ENCODE measurements around the gene PAK6. TPM values are rescaled to one million over a fixed set of nuclear protein-coding genes. Genes with fewer than 3 reads are reported as not detected.

The PAK6 gene
- polyA plus RNA-seq, 1 donor from 2014 or later, result 32.4 TPM

GRCh38 chr15:40283615-40284300 lies 44.9 kb downstream of the PAK6 start:
- H3K27me3 ChIP-seq (ENCODE audit: insufficient read depth, low read depth, low read length), result peaks cover 56% of the 10 kb centered on the region
- TF ChIP-seq CTCF (IDR thresholded peaks at IDR 0.05; ENCODE audit: poor library complexity, severe bottlenecking) (no peak), RAD21 (conservative IDR thresholded peaks at IDR 0.05) (no peak), POLR2AphosphoS5 (IDR thresholded peaks at IDR 0.05) (no peak), SMC3 (conservative IDR thresholded peaks at IDR 0.05; ENCODE audit: poor library complexity) (no peak), EP300 (conservative IDR thresholded peaks at IDR 0.05; ENCODE audit: poor library complexity, severe bottlenecking) (no peak)
- no peak overlapping the region for H3K27ac ChIP-seq (ENCODE audit: low read length)
- no peaks in the 10 kb centered on the region for H3K9me3 ChIP-seq (ENCODE audit: low read length)
- no peaks in the 10 kb centered on the region for H3K79me2 ChIP-seq (replicated peaks; ENCODE audit: insufficient read depth, low read length)
- H3K36me3 ChIP-seq (ENCODE audit: insufficient read depth, low read length), result no peaks in the 10 kb centered on the region
- H3F3A ChIP-seq (ENCODE audit: insufficient read depth, low read length, poor library complexity, severe bottlenecking), result no peaks in the 10 kb centered on the region
- H4K20me1 ChIP-seq (ENCODE audit: insufficient read depth), result no peaks in the 10 kb centered on the region
- no peak overlapping the region for H3K9ac ChIP-seq (ENCODE audit: low read length)
- H3K4me2 ChIP-seq (ENCODE audit: low read length), result no peak overlapping the region
- no peaks in the 10 kb centered on the region for H3K9me2 ChIP-seq (ENCODE audit: insufficient read depth, low read length)
- H2AFZ ChIP-seq (ENCODE audit: low read depth, low read length), result no peak overlapping the region
- peak overlapping the region; percentile 63 for H3K4me3 ChIP-seq (ENCODE audit: low read length)

- Histone ChIP-seq H2AFZ (ENCODE audit: low read depth, low read length) (no peak overlapping the region), H3K27me3 (ENCODE audit: insufficient read depth, low read depth, low read length) (peaks cover 42% of the 10 kb centered on the region), H3K9me3 (ENCODE audit: low read length) (no peaks in the 10 kb centered on the region), H3K27ac (ENCODE audit: low read length) (no peak overlapping the region), H3K79me2 (replicated peaks; ENCODE audit: insufficient read depth, low read length) (no peaks in the 10 kb centered on the region), H3K36me3 (ENCODE audit: insufficient read depth, low read length) (no peaks in the 10 kb centered on the region), H3K4me2 (ENCODE audit: low read length) (no peak overlapping the region), H3K9me2 (ENCODE audit: insufficient read depth, low read length) (no peaks in the 10 kb centered on the region), H3K9ac (ENCODE audit: low read length) (peak overlapping the region; percentile 26), H4K20me1 (ENCODE audit: insufficient read depth) (no peaks in the 10 kb centered on the region), H3K4me3 (ENCODE audit: low read length) (no peak overlapping the region), H3F3A (ENCODE audit: insufficient read depth, low read length, poor library complexity, severe bottlenecking) (no peaks in the 10 kb centered on the region)
- TF ChIP-seq EP300 (conservative IDR thresholded peaks at IDR 0.05; ENCODE audit: poor library complexity, severe bottlenecking), result no peak
- no peak for TF ChIP-seq EZH2 (IDR thresholded peaks at IDR 0.05; ENCODE audit: borderline replicate concordance, insufficient read depth, low read length, poor library complexity, severe bottlenecking)
- TF ChIP-seq REST (IDR thresholded peaks at IDR 0.05; ENCODE audit: borderline replicate concordance), result no peak
- TF ChIP-seq SMC3 (conservative IDR thresholded peaks at IDR 0.05; ENCODE audit: poor library complexity), result no peak
- no peak for TF ChIP-seq POLR2AphosphoS5 (IDR thresholded peaks at IDR 0.05)
- TF ChIP-seq RAD21 (conservative IDR thresholded peaks at IDR 0.05), result no peak
- no peak for TF ChIP-seq CTCF (IDR thresholded peaks at IDR 0.05; ENCODE audit: poor library complexity, severe bottlenecking)
- TF ChIP-seq MXI1 (conservative IDR thresholded peaks at IDR 0.05; ENCODE audit: poor library complexity, severe bottlenecking), result no peak
- no peak for TF ChIP-seq TAF1 (IDR thresholded peaks at IDR 0.05; ENCODE audit: low read depth)
These were observed 46.3 kb downstream of the PAK6 start for GRCh38 chr15:40285151-40285550.

Data from neural cell (in vitro differentiated cells).